Measurements from ENCODE around the gene SGF29.
"Not testable (repeated sequence)": the region's sequence is repeated elsewhere in the genome, so short reads cannot be mapped to it uniquely, and the experiment has no call there.

GRCh38 chr16:28607681-28608495 is 54.2 kb downstream of the SGF29 start:
- not testable (repeated sequence) for TF ChIP-seq CTCF, POLR2A (IDR thresholded peaks at IDR 0.05)
